AG10803 (cell line): Measurements from ENCODE around the gene GRAMD1A.
"Not testable (repeated sequence)": the region's sequence is repeated elsewhere in the genome, so short reads cannot be mapped to it uniquely, and the experiment has no call there.

Source experiments
- DNase-seq: peaks from one replicate; pipeline ENCODE4 v3.0.0; 2010; ENCODE audit warnings: low read depth
- H3K4me3 ChIP-seq: 2 replicates; pipeline ENCODE4 v1.5.1; 2011; ENCODE audit warnings: mild to moderate bottlenecking, low read length, control low read depth
- TF ChIP-seq, protein P1 (sequence below): conservative IDR thresholded peaks from 2 replicates; pipeline ENCODE4 v1.5.1; 2011; ENCODE audit warnings: mild to moderate bottlenecking, low read length, control low read depth, inconsistent platforms

GRAMD1A gene

DNA sequence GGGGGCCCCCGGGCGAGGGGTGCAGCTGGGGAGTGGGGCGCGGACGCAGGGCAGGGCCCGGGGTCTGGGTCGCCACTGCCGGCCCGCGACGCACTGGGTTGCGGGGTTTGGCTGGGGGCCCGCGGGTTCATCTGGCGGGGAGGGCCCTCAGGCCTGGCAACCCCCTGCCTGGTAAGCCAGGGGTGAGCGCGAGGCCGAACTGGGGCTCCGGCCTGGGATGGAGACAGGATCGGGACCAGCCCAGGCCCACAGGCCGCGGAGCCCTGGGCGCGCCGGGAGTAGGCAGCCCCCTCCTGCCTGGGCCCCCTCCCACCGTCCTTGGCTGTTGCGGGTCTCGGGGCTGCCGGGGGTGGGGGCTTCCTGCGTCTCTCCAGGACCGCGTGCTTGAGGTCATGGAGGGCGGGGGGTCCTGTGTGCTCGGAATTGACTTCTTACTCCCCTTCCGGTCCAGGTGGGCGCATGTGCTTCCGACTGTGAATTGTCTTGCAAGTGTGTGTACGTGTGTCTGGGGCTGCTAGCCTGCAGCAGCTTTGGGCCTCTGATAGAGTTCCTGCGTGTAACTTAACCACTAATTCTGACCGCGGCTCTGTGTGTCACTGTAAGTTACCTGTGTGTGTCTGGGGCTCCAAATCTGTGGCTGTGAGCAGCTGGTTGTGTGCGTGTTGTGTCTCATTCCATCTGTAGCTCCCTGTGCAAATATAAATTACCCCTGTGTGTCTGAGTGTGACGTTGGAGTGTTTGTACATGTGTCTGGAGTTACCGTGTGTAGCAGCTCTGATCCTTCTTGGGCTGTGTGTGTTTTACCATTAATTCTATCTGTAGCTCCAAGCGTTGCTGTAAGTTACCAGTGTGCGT is 751 bp downstream of the GRAMD1A start:
- peak; percentile 34 for DNase-seq
- TF ChIP-seq, protein P1, sequence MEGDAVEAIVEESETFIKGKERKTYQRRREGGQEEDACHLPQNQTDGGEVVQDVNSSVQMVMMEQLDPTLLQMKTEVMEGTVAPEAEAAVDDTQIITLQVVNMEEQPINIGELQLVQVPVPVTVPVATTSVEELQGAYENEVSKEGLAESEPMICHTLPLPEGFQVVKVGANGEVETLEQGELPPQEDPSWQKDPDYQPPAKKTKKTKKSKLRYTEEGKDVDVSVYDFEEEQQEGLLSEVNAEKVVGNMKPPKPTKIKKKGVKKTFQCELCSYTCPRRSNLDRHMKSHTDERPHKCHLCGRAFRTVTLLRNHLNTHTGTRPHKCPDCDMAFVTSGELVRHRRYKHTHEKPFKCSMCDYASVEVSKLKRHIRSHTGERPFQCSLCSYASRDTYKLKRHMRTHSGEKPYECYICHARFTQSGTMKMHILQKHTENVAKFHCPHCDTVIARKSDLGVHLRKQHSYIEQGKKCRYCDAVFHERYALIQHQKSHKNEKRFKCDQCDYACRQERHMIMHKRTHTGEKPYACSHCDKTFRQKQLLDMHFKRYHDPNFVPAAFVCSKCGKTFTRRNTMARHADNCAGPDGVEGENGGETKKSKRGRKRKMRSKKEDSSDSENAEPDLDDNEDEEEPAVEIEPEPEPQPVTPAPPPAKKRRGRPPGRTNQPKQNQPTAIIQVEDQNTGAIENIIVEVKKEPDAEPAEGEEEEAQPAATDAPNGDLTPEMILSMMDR, result no peak
- H3K4me3 ChIP-seq, result peak overlapping the region; percentile 74

DNA sequence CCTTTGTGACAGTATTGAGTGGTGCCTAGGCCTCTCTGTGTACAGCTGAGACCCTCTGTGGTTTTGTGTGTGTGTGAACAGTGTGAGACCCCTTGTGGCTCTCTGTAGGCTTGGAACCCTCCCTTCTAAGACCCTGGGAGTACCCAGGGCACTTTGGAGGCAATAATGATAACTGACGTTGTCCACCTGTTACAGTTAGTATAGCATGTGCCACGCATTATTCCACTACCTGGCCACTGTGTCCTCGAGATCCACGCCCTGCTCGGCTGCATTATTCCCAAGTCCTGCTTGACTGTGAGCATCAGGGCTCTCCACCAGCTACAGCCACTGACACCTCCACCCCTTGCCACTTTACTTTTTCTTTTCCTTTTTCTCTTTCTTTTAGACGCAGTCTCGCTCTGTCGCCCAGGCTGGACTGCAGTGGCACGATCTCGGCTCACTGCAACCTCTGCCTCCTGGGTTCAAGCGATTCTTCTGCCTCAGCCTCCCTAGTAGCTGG is 2.0 kb downstream of the GRAMD1A start:
- no peak overlapping the region for H3K4me3 ChIP-seq
- no peak for DNase-seq
- TF ChIP-seq, protein P1, result no peak

DNA sequence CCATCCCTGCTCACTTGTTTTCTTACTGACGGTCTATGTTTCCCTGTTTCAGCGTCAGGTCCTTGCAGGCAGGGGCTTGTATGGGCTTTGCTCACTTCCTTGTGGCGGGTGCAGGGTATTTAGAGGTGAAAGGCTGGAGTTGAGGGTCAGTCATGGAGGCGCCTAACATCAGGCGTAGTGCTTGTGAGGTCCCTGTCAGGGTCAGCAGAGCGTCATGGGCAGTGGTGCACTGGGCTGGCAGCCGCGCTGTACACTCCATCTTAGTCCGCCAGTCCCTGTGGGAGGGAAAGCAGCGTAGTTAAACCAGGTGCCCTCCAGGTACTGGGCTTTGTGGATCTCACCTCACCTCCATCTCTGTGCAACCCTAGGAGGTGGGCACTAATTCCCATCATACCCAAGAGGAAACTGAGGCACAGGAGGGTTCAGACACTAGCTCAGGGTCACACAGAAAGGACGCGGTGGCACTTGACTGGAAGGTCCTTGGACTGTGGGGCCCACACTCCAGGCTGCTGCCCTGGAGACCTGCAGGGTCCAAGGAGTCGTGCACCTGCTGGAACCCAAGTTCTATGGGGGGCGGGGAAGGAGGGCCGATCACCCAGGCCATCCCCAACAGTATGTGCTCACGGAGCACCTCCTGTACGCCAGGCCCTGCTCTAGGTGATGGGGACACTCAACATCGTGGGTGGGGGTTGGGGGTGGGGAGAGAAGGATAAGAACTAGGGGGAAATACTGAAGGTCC is 4.6 kb downstream of the GRAMD1A start:
- no peak overlapping the region for H3K4me3 ChIP-seq
- no peak for DNase-seq
- TF ChIP-seq, protein P1, result no peak

DNA sequence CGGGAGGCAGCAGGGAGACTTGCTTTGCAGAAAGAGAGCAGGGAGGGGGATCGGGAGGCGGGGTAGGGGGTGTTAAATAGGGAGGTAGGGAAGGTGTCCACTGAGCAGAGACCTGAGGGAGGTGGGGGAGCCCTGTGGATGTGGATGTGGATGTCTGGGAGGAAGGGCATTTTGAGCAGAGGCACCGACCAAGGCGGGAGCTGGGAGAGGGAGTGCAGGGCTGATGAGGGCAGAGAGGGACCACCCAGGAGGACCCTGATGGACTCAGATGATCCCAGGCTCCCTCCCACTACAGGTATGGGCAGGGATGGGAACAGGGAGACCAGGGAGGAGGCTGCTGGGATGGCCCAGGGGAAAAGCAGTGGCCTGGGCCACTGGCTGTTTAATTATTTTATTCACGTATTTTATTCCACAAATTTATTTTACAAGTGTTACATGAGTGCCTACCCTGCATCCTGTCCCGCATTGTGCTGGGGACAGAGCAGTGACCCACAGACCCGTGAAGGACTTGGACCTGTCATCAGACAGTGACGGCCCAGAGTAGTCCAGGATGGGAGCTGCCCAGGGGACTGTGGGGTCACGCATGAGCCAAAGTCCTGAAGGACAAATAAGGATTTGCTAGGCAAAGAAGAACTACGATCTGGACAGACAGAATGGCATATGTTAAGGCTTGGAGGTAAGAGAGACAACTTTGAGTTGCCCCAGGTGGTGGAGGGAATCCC is 5.3 kb downstream of the GRAMD1A start:
- DNase-seq, result no peak
- TF ChIP-seq, protein P1, result no peak
- no peak overlapping the region for H3K4me3 ChIP-seq

DNA sequence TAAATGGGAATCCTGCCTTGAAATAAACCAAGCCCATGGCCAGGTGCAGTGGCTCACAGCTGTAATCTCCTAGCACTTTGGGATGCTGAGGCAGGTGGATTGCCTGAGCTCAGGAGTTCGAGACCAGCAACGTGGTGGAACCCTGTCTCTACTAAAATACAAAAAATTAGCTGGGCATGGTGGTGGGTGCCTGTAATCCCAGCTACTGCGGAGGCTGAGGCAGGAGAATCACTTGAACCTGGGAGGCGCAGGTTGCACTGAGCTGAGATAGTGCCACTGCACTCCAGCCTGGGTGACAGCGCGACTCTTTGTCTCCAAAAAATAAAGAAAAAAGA is 5.9 kb downstream of the GRAMD1A start:
- not testable (repeated sequence) for DNase-seq, H3K4me3 ChIP-seq

DNA sequence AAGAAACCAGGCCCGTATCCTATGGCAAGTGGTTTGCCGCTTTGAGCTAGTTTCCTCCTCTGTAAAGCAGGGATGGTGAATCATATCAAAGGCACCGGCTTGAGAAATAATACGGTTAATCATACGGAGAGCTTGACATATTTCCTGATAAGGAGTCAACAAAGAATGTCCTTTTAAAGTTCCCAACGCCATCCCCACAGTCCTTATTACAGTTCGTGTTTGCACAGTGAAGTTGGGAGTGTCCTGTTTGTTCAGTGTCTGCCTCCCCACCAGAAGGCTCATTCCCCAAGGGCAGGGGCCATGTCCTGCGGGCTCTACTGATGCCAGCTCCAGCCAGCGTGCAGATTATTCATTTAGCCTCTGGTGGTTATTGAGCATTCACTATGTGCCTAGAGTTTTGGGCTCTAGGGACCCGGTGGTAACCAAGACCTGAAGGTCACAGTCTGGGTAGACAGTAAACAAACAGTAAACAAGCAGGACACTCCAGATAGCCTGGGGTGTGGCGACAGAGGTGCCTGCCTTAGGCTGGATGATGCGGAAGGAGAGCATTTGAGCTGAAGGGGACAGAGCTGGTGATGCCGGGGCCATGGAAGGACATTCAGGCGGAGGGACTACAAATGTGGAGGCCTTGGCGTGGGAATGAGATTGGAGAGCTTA is 6.3 kb downstream of the GRAMD1A start:
- TF ChIP-seq, protein P1, result no peak
- no peak for DNase-seq
- H3K4me3 ChIP-seq, result no peak overlapping the region

DNA sequence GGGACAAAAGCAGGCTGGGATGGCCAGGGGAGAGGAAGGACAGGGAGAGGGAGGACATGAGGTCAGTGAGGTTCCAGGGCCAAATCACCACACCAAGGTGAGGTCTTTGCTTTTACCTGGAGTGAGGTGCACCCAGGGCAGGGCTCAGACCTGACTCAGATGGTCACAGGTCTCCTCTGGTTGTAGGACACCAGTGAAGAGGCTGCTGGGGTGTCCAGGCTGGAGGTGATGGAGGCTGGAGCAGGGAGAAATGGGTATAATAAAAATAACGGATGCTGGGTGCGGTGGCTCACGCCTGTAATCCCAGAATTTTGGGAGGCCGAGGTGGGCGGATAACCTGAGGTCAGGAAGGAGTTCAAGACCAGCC is 6.9 kb downstream of the GRAMD1A start:
- no peak overlapping the region for H3K4me3 ChIP-seq
- DNase-seq, result no peak
- TF ChIP-seq, protein P1, result no peak

DNA sequence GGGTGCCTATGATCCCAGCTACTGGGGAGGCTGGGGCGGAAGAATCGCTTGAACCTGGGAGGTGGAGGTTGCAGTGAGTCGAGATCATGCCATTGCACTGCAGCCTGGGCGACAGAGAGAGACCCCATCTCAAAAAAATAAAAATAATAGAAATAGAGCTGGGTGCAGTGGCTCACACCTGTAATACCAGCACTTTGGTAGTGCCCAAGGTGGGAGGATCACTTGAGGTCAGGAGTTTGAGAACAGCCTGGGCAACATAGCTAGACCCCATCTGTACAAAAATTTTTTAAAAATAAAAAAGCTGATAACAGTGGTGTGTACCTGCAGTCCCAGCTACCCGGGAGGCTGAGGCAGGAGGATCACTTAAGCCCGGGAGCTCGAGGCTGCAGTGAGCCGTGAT is 7.3 kb downstream of the GRAMD1A start:
- not testable (repeated sequence) for H3K4me3 ChIP-seq, DNase-seq
